HG03442 (cell line): ENCODE measurements around the gene TXNRD2.

ENCODE experiments used
- ATAC-seq: cut with Tn5 transposase; IDR thresholded peaks from one replicate; pipeline ENCODE4 v1.9.1; 2021; ENCODE audit warnings: mild to moderate bottlenecking, moderate library complexity; ENCODE audit not compliant: unreplicated experiment

The TXNRD2 gene

GRCh38 chr22:19905347-19906276 is 36.0 kb downstream of the TXNRD2 start:
- ATAC-seq = no peak

- ATAC-seq = no peak
Observed at GRCh38 chr22:19904935-19905334, 36.7 kb downstream of the TXNRD2 start.

GRCh38 chr22:19904174-19904856 is 37.3 kb downstream of the TXNRD2 start:
- ATAC-seq = no peak

GRCh38 chr22:19903513-19903912 is 38.1 kb downstream of the TXNRD2 start:
- no peak for ATAC-seq

GRCh38 chr22:19903031-19903430 is 38.6 kb downstream of the TXNRD2 start:
- ATAC-seq = no peak

- no peak for ATAC-seq
Observed at GRCh38 chr22:19902245-19902715, 39.3 kb downstream of the TXNRD2 start.

GRCh38 chr22:19901577-19902244 is 39.9 kb downstream of the TXNRD2 start:
- no peak for ATAC-seq

- no peak for ATAC-seq
Observed at GRCh38 chr22:19900707-19901436, 40.7 kb downstream of the TXNRD2 start.

GRCh38 chr22:19898831-19899567 is 42.6 kb downstream of the TXNRD2 start:
- no peak for ATAC-seq

- ATAC-seq = no peak
Observed at GRCh38 chr22:19898145-19898544, 43.5 kb downstream of the TXNRD2 start.

GRCh38 chr22:19897726-19898125 is 43.9 kb downstream of the TXNRD2 start:
- ATAC-seq = no peak

- no peak for ATAC-seq
Observed at GRCh38 chr22:19896665-19897355, 44.8 kb downstream of the TXNRD2 start.

GRCh38 chr22:19895160-19895849 is 46.3 kb downstream of the TXNRD2 start:
- ATAC-seq = no peak

- no peak for ATAC-seq
Observed at GRCh38 chr22:19893363-19893762, 48.3 kb downstream of the TXNRD2 start.

GRCh38 chr22:19892925-19893324 is 48.7 kb downstream of the TXNRD2 start:
- no peak for ATAC-seq

GRCh38 chr22:19892257-19892879 is 49.2 kb downstream of the TXNRD2 start:
- ATAC-seq = no peak

GRCh38 chr22:19891317-19892256 is 50.0 kb downstream of the TXNRD2 start:
- ATAC-seq = no peak
